Endometrial microvascular endothelial cells (primary cell): Measurements from ENCODE around the gene MED15. TPM values are rescaled to one million over a fixed set of nuclear protein-coding genes. Genes with fewer than 3 reads are reported as not detected.

Experiments used
- in situ Hi-C: cut with HindIII; loops from 2 replicates; pipeline ENCODE4 v1.10.0; 2017; ENCODE audit warnings: low sequenced_read_pairs, low pct_unique_long_range_greater_than_20kb; ENCODE audit errors: inconsistent ontology term
- total RNA-seq: library from RNA; depleted of rRNA; stranded (reverse); fragments of >200 nt; gene quantifications from one replicate; pipeline ENCODE4 v1.2.3, GENCODE V29; 2015; ENCODE audit errors: inconsistent ontology term

The MED15 gene
- total RNA-seq, 1 donor from 2014 or later = 48.4 TPM

GRCh38 chr22:20575724-20576444 is 68.5 kb downstream of the MED15 start:
- in situ Hi-C loops = no loop called here

GRCh38 chr22:20576445-20576816 is 69.0 kb downstream of the MED15 start:
- in situ Hi-C loops = no loop called here

- in situ Hi-C loops = no loop called here
These were observed 69.6 kb downstream of the MED15 start for GRCh38 chr22:20577045-20577444.

GRCh38 chr22:20577549-20577975 is 70.2 kb downstream of the MED15 start:
- in situ Hi-C loops = no loop called here

- in situ Hi-C loops = no loop called here
These were observed 70.8 kb downstream of the MED15 start for GRCh38 chr22:20578192-20578591.

- in situ Hi-C loops = no loop called here
These were observed 71.3 kb downstream of the MED15 start for GRCh38 chr22:20578707-20579106.

GRCh38 chr22:20579273-20580120 is 72.1 kb downstream of the MED15 start:
- in situ Hi-C loops = no loop called here

- in situ Hi-C loops = no loop called here
These were observed 72.8 kb downstream of the MED15 start for GRCh38 chr22:20580179-20580578.

- in situ Hi-C loops = no loop called here
These were observed 73.4 kb downstream of the MED15 start for GRCh38 chr22:20580611-20581502.

- in situ Hi-C loops = no loop called here
These were observed 74.2 kb downstream of the MED15 start for GRCh38 chr22:20581503-20582170.

- in situ Hi-C loops = no loop called here
These were observed 74.7 kb downstream of the MED15 start for GRCh38 chr22:20582171-20582511.

GRCh38 chr22:20582520-20583361 is 75.3 kb downstream of the MED15 start:
- in situ Hi-C loops = no loop called here

- in situ Hi-C loops = no loop called here
These were observed 76.1 kb downstream of the MED15 start for GRCh38 chr22:20583471-20583922.

- in situ Hi-C loops = no loop called here
These were observed 76.8 kb downstream of the MED15 start for GRCh38 chr22:20584029-20584871.

GRCh38 chr22:20584872-20585638 is 77.6 kb downstream of the MED15 start:
- in situ Hi-C loops = no loop called here

GRCh38 chr22:20585639-20586402 is 78.4 kb downstream of the MED15 start:
- in situ Hi-C loops = no loop called here
